ENCODE data around the gene PHF23. TPM values are rescaled to one million over a fixed set of nuclear protein-coding genes. Genes with fewer than 3 reads are reported as not detected.

Gene PHF23
- total RNA-seq, 1 experiment from 2014 or later: 110 TPM

GRCh38 chr17:7217113-7217987, 21.9 kb downstream of the PHF23 start:
- Histone ChIP-seq H2BK12ac (ENCODE audit: insufficient read length, low read depth, low read length) (no peak overlapping the region), H3K23ac (ENCODE audit: insufficient read length, low read depth, low read length) (no peak overlapping the region), H3K79me1 (ENCODE audit: insufficient read depth, low read depth, low read length, poor library complexity, severe bottlenecking) (no peaks in the 10 kb centered on the region), H2AFZ (ENCODE audit: low read length) (no peak overlapping the region), H2BK20ac (ENCODE audit: low read depth, low read length, poor library complexity, severe bottlenecking) (no peak overlapping the region), H3K27ac (ENCODE audit: insufficient read length, low read depth, low read length) (no peak overlapping the region), H3K79me2 (ENCODE audit: insufficient read depth, low read length) (no peaks in the 10 kb centered on the region), H3K4me2 (ENCODE audit: insufficient read depth, insufficient read length, low read length) (peak overlapping the region; percentile 87), H3K9ac (ENCODE audit: extremely low read depth, insufficient read length, low read length) (no peak overlapping the region), H3K18ac (ENCODE audit: insufficient read length, low read depth, low read length) (no peak overlapping the region), H4K91ac (ENCODE audit: insufficient read length, low read depth, low read length) (no peak overlapping the region), H3K27me3 (ENCODE audit: insufficient read depth, low read length) (no peaks in the 10 kb centered on the region), H3K14ac (ENCODE audit: insufficient read depth, low read length) (no peak overlapping the region), H3K9me3 (ENCODE audit: control insufficient read depth, low read depth, low read length) (no peaks in the 10 kb centered on the region), H4K5ac (ENCODE audit: insufficient read length, low read depth, low read length) (no peak overlapping the region), H2AK5ac (ENCODE audit: insufficient read length, low read length) (no peak overlapping the region), H3K4me1 (ENCODE audit: insufficient read depth, low read length) (no peaks in the 10 kb centered on the region; the same call in 1 of the 2 replicates), H4K20me1 (ENCODE audit: control insufficient read depth, insufficient read depth, insufficient read length) (no peaks in the 10 kb centered on the region), H3K23me2 (ENCODE audit: insufficient read length, low read depth, low read length, poor library complexity, severe bottlenecking) (peaks cover 23% of the 10 kb centered on the region), H2BK5ac (ENCODE audit: insufficient read length, low read length) (no peak overlapping the region), H3K4ac (ENCODE audit: low read depth, low read length) (no peak overlapping the region), H2BK15ac (ENCODE audit: low read depth, low read length) (no peak overlapping the region), H3K56ac (ENCODE audit: insufficient read length, low read depth, low read length) (no peak overlapping the region), H4K8ac (replicated peaks; ENCODE audit: insufficient read length, low read depth, low read length) (no peak overlapping the region), H3T11ph (ENCODE audit: low read length) (no peak overlapping the region), H2BK120ac (ENCODE audit: low read depth, low read length, poor library complexity, severe bottlenecking) (no peak overlapping the region)
- Mint-ChIP-seq H3K4me1 (peaks cover 62% of the 10 kb centered on the region in 2 experiments), H3K4me3 (peak overlapping the region; percentile 95 to 97), H3K27ac (peak overlapping the region in 2 of 3 experiments; percentile 77 to 86; a peak in 3 of 7 replicates), H3K36me3 (ENCODE audit: insufficient read depth in 1 of 3, low read depth in 3 of 3) (peaks cover 8 to 21% (median 13%) of the 10 kb centered on the region in 3 experiments; a peak in 6 of 7 replicates), H3K27me3 (ENCODE audit: low read depth) (no peaks in the 10 kb centered on the region; the same call in none of the 2 replicates), H3K9me3 (no peaks in the 10 kb centered on the region; a peak in 1 of 5 replicates)
- no CpG with 5 or more reads among the region's 32 CpGs for WGBS (ENCODE audit: extremely low coverage, insufficient read length, low lambda C conversion rate)
- TF ChIP-seq CTCF (conservative IDR thresholded peaks at IDR 0.05): no peak
- DNase-seq: peak; percentile 75
